BJ (cell line): ENCODE measurements around the gene KLK10. TPM values are rescaled to one million over a fixed set of nuclear protein-coding genes. Genes with fewer than 3 reads are reported as not detected.

ENCODE experiments used
- CTCF ChIA-PET: fragments of 350-600 bp; formaldehyde crosslinking; extraction: SDS; loops from one replicate; lab custom pipeline; 2021; ENCODE audit warnings: antibody characterized with exemption, inconsistent platforms; lab: Yijun Ruan, JAX
- POLR2A ChIA-PET: fragments of 300-600 bp; sonication (Branson Sonifier 250); formaldehyde crosslinking; extraction: SDS; loops from one replicate; lab custom pipeline; 2021; ENCODE audit warnings: antibody characterized with exemption; lab: Charles Lee
- DNase-seq: peaks from one replicate; pipeline ENCODE4 v3.0.0-alpha.2; 2011; ENCODE audit warnings: low read depth
- H3K27me3 ChIP-seq: 2 replicates; pipeline ENCODE4 v1.6.0; 2011; ENCODE audit warnings: low read length; ENCODE audit not compliant: control insufficient read depth, insufficient read depth
- H3K36me3 ChIP-seq: 2 replicates; pipeline ENCODE4 v1.5.1; 2011; ENCODE audit warnings: low read length; ENCODE audit not compliant: control insufficient read depth, insufficient read depth
- H3K4me3 ChIP-seq: 2 replicates; pipeline ENCODE4 v1.5.1; 2011; ENCODE audit warnings: low read depth, mild to moderate bottlenecking, control low read depth, low read length
- polyA plus RNA-seq: library from polyadenylated mRNA; depleted of rRNA; stranded (reverse); fragments of >200 nt; gene quantifications from 2 replicates; pipeline ENCODE4 v1.2.3, GENCODE V29; 2011
- TF ChIP-seq, protein P1 (sequence below): IDR thresholded peaks from 2 replicates; pipeline ENCODE4 v1.5.1; 2011; ENCODE audit warnings: low read depth, mild to moderate bottlenecking, control low read depth, inconsistent platforms, low read length, moderate library complexity; ENCODE audit not compliant: insufficient read depth

The KLK10 gene
- polyA plus RNA-seq, 1 experiment, result not detected

DNA sequence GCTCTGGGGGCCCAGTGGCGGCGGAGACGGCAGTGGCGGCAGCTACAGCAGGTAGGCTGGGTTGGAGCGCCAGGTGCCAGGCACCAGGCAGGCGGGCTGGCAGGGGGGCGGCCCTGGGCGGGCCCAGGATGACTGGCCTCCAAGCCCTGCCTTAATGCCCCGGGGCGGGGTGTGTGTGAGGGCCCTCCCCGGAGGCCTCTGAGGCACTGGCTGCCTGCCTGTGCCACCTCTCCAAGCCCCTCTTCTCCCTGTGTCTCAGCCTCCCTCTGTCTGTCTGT lies 7.0 kb upstream of the KLK10 start, which contains the start of gene KLK11:
KLK11 (minus strand) TSS at position 63 of the 278 bp plus-strand sequence. CDS start 985 bp downstream, outside the sequence.
- DNase-seq, result no peak
- no peaks in the 10 kb centered on the region for H3K27me3 ChIP-seq
- POLR2A ChIA-PET, result no interaction called here

DNA sequence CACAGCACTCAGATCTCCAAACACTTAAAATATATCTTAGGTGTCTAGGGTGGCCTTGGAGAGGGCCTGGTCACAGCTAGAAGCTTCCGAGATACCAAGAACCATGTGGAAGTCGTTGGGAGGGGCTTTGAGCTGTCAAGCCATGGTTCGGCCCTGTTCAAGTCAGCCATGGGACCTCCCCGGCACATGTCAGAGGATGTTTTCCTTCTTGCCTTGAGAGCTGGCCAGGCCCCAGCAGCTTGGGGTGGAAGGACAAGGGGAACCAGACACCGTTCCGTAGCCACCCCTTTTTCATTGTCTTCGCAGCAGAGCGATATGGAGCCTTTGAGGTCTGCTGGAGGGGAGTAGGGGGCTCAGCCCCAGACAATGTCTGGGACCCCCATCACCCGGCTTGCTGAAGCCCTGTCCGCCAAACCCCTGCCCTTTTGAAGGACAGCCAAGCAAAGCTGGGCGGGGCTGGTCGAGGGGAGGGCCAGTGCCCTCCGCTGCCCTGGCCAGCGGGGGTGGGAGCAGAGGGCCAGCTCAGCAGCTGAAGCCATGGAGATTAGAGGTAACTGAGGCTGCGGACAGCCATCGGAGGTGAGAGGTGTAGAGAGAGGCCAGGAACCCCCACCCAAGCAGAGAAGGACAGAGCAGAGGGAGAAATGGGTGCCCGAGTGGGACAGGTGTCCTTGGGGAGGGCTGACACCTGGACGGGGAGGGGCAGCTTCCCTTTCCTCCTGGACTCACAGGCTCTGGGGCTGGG lies 6.5 kb upstream of the KLK10 start:
- POLR2A ChIA-PET, result no interaction called here
- DNase-seq, result no peak
- H3K36me3 ChIP-seq, result no peaks in the 10 kb centered on the region
- CTCF ChIA-PET, result no interaction called here
- H3K4me3 ChIP-seq, result no peak overlapping the region
- H3K27me3 ChIP-seq, result no peaks in the 10 kb centered on the region
- TF ChIP-seq, protein P1, sequence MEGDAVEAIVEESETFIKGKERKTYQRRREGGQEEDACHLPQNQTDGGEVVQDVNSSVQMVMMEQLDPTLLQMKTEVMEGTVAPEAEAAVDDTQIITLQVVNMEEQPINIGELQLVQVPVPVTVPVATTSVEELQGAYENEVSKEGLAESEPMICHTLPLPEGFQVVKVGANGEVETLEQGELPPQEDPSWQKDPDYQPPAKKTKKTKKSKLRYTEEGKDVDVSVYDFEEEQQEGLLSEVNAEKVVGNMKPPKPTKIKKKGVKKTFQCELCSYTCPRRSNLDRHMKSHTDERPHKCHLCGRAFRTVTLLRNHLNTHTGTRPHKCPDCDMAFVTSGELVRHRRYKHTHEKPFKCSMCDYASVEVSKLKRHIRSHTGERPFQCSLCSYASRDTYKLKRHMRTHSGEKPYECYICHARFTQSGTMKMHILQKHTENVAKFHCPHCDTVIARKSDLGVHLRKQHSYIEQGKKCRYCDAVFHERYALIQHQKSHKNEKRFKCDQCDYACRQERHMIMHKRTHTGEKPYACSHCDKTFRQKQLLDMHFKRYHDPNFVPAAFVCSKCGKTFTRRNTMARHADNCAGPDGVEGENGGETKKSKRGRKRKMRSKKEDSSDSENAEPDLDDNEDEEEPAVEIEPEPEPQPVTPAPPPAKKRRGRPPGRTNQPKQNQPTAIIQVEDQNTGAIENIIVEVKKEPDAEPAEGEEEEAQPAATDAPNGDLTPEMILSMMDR, result no peak

More for the DNA sequence above, 7.0 kb upstream of the KLK10 start, which contains the start of gene KLK11:
- Histone ChIP-seq H3K4me3 (no peak within 1 kb of the TSS), H3K36me3 (no peaks in the 10 kb centered on the region)
- CTCF ChIA-PET, result no interaction called here
- TF ChIP-seq, protein P1, result no peak

DNA sequence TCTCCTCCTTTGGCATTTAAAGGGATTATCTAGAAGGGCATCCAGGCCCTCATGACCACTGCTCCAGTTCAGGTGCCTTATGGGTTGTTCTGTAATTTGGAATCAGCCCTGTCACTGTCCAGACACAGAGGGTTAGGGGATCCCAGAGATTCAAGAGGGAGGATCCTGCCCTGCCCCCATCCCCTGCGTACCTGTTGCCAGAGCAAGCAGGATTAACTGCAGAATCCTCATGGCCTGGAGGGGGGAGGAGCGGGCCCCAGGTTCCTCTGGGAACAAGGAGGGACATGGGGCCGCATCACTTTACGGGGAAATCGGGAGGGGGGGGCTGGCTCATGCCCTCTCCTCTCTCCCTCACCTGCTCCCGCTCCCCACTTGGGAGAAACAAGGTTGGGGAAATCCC lies 5.9 kb upstream of the KLK10 start:
- no peak overlapping the region for H3K4me3 ChIP-seq
- CTCF ChIA-PET, result no interaction called here
- no peaks in the 10 kb centered on the region for H3K27me3 ChIP-seq
- H3K36me3 ChIP-seq, result no peaks in the 10 kb centered on the region
- POLR2A ChIA-PET, result no interaction called here
- TF ChIP-seq, protein P1, result no peak
- DNase-seq, result no peak

DNA sequence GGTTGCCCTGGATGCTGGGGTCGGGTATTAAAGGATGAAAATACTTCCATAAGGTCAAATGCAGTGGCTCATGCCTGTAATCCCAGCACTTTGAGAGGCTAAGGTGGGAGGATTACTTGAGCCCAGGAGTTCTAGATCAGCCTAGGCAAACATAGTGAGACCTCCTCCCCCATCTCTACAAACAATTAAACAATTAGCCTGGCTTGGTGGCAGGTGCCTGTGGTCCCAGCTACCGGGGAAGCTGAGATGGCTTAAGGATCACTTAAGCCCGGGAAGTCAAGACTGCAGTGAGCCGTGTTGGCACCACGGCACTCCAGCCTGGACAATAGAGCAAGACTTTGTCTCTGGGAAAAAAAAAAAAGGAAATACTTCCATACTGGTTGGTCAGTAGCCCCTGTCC lies 5.4 kb upstream of the KLK10 start:
- no peak overlapping the region for H3K4me3 ChIP-seq
- H3K27me3 ChIP-seq, result peaks cover 4% of the 10 kb centered on the region; the same call in 1 of the 2 replicates
- TF ChIP-seq, protein P1, result no peak
- no peak for DNase-seq
- ChIA-PET CTCF (no interaction called here), POLR2A (no interaction called here)
- no peaks in the 10 kb centered on the region for H3K36me3 ChIP-seq

DNA sequence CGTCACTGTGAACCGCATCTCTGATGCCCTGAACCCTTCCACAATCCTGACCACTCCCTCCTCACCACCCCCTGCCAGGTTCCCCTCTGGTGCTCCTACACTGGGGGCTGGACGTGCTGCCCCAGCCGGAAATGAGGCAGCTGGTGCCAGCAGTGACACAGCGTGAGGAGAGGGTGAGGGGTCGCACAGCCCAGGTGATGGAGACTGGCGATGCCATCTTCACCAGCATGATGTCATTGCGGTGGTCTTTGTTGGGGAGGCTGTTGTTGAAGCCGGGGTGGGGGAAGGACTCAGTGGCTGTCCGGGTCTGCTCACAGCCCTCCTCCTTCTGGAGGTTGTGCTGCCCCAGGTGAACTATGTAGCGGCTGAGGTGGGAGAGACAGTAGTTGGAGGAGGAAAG lies 4.4 kb upstream of the KLK10 start:
- Histone ChIP-seq H3K27me3 (peaks cover 11% of the 10 kb centered on the region), H3K4me3 (no peak overlapping the region), H3K36me3 (no peaks in the 10 kb centered on the region)
- ChIA-PET POLR2A (no interaction called here), CTCF (no interaction called here)
- DNase-seq, result no peak
- TF ChIP-seq, protein P1, result no peak
